Measurements from ENCODE around the gene ROBO1. TPM values are rescaled to one million over a fixed set of nuclear protein-coding genes. Genes with fewer than 3 reads are reported as not detected.
A peak's percentile ranks its signal among the peaks of the same experiment; 100 is the strongest.

The ROBO1 gene
- total and polyA plus RNA-seq, 2 of the 13 experiments (the other 11 are each of a cell fraction or from before 2014, with no cell fraction given): 52.2 to 71.0 TPM

GRCh38 chr3:79362571-79363270 lies 405.1 kb downstream of the ROBO1 start (continued):
- TF ChIP-seq, protein P1, sequence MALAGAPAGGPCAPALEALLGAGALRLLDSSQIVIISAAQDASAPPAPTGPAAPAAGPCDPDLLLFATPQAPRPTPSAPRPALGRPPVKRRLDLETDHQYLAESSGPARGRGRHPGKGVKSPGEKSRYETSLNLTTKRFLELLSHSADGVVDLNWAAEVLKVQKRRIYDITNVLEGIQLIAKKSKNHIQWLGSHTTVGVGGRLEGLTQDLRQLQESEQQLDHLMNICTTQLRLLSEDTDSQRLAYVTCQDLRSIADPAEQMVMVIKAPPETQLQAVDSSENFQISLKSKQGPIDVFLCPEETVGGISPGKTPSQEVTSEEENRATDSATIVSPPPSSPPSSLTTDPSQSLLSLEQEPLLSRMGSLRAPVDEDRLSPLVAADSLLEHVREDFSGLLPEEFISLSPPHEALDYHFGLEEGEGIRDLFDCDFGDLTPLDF (CRISPR knock-in tag; IDR thresholded peaks at IDR 0.05): no peak
- no peak for TF ChIP-seq NCOA1 (CRISPR knock-in tag; IDR thresholded peaks at IDR 0.05)

- Histone ChIP-seq H3K9ac (ENCODE audit: insufficient read depth, low read depth, low read length) (no peak overlapping the region), H3K27me3 (ENCODE audit: control insufficient read depth in 1 of 2, insufficient read depth in 2 of 2, low read length in 2 of 2) (no peaks in the 10 kb centered on the region), H3K27ac (ENCODE audit: extremely low read length, insufficient read depth, low read length) (no peak overlapping the region), H3K79me2 (ENCODE audit: insufficient read depth, low read length) (no peaks in the 10 kb centered on the region), H3K4me1 (ENCODE audit: insufficient read depth, low read length) (no peaks in the 10 kb centered on the region), H3K36me3 (replicated peaks in 1 of 2; ENCODE audit: control insufficient read depth in 1 of 2, insufficient read depth in 2 of 2, low read length in 2 of 2) (no peaks in the 10 kb centered on the region), H3K4me2 (ENCODE audit: low read depth, low read length) (no peak overlapping the region), H4K20me1 (ENCODE audit: insufficient read depth, low read length) (no peaks in the 10 kb centered on the region), H2AFZ (ENCODE audit: low read length) (no peak overlapping the region), H3K9me3 (ENCODE audit: low read length) (no peaks in the 10 kb centered on the region), H3K4me3 (replicated peaks in 1 of 3; ENCODE audit: insufficient read depth in 1 of 3, low read depth in 2 of 3, low read length in 3 of 3) (no peak overlapping the region)
- FAIRE-seq (no peak), ATAC-seq (peak; percentile 62), DNase-seq (ENCODE audit: low spot score) (peak; percentile 31)
- BruUV-seq (replicated peaks): no TSS peak
- ChIA-PET POLR2A (no interaction called here), CTCF (ENCODE audit: low intra/inter-chr PET ratio, low total read pairs) (interaction anchor here (0.7 to 2.9 kb wide), 2 partner anchors 275 to 703 kb away, joined by 3 to 18 read pairs; no protein-coding TSS in a partner anchor)
- in situ Hi-C loops (cut with HindIII; ENCODE audit: extremely low pct_ligation_motif_present, low pct_unique_long_range_greater_than_20kb): loop anchor here (10.0 to 25.0 kb wide), 2 partner anchors 277 to 700 kb away; no protein-coding TSS in a partner anchor
- 2% methylated on average over 7 of the region's 7 CpGs for WGBS (ENCODE audit: low lambda C conversion rate)
- TF ChIP-seq, protein P2, sequence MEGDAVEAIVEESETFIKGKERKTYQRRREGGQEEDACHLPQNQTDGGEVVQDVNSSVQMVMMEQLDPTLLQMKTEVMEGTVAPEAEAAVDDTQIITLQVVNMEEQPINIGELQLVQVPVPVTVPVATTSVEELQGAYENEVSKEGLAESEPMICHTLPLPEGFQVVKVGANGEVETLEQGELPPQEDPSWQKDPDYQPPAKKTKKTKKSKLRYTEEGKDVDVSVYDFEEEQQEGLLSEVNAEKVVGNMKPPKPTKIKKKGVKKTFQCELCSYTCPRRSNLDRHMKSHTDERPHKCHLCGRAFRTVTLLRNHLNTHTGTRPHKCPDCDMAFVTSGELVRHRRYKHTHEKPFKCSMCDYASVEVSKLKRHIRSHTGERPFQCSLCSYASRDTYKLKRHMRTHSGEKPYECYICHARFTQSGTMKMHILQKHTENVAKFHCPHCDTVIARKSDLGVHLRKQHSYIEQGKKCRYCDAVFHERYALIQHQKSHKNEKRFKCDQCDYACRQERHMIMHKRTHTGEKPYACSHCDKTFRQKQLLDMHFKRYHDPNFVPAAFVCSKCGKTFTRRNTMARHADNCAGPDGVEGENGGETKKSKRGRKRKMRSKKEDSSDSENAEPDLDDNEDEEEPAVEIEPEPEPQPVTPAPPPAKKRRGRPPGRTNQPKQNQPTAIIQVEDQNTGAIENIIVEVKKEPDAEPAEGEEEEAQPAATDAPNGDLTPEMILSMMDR (CRISPR knock-in tag; IDR thresholded peaks at IDR 0.05): peak; percentile 63
- TF ChIP-seq ARID3A (IDR thresholded peaks at IDR 0.05; ENCODE audit: low read depth, low read length) (0 out of 2 replicates have a peak, but pooled peaks have one; percentile 34), STAG1 (CRISPR knock-in tag; IDR thresholded peaks at IDR 0.05) (peak; percentile 50), DDIT3 (CRISPR knock-in tag; IDR thresholded peaks at IDR 0.05) (no peak), SMC3 (IDR thresholded peaks at IDR 0.05; ENCODE audit: low read length) (0 out of 2 replicates have a peak, but pooled peaks have one; percentile 10)
- intact Hi-C loops (cut with micrococcal nuclease; ENCODE audit: unreplicated experiment): loop anchor here (1.0 kb wide), 1 partner anchor 276 kb away; no protein-coding TSS in a partner anchor
Observed at GRCh38 chr3:79361748-79362378, 405.9 kb downstream of the ROBO1 start.
